ENCODE data around the gene CAPN11. TPM values are rescaled to one million over a fixed set of nuclear protein-coding genes. Genes with fewer than 3 reads are reported as not detected.

The CAPN11 gene
- polyA plus RNA-seq, 1 donor from 2014 or later, result not detected

DNA sequence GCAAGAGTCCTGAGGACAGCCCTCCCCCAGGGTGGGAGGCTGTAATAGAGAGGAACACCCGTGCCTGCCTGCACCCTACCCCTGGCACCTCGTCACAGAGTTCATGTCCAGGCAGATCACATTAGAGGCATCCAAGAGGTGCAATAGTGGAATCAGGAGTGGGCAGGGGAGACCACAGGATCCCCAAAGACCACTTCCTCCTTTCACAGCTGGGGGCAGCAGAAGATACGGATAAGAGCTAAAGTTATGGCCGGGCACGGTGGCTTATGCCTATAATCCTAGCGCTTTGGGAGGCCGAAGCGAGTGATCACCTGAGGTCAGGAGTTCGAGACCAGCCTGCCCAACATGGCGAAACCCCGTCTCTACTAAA, 1.5 kb upstream of the CAPN11 start:
- Histone ChIP-seq H3K9ac (ENCODE audit: low read length) (no peak overlapping the region), H2AFZ (ENCODE audit: low read depth, low read length) (no peak overlapping the region), H3K36me3 (ENCODE audit: insufficient read depth, low read length) (no peaks in the 10 kb centered on the region), H3K9me3 (ENCODE audit: low read length) (no peaks in the 10 kb centered on the region), H3K27ac (ENCODE audit: low read length) (no peak overlapping the region), H3K79me2 (replicated peaks; ENCODE audit: insufficient read depth, low read length) (no peaks in the 10 kb centered on the region), H3K9me2 (ENCODE audit: insufficient read depth, low read length) (no peaks in the 10 kb centered on the region), H3K27me3 (ENCODE audit: insufficient read depth, low read depth, low read length) (no peaks in the 10 kb centered on the region), H3K4me3 (ENCODE audit: low read length) (no peak overlapping the region), H3K4me2 (ENCODE audit: low read length) (no peak overlapping the region), H3F3A (ENCODE audit: insufficient read depth, low read length, poor library complexity, severe bottlenecking) (no peaks in the 10 kb centered on the region), H4K20me1 (ENCODE audit: insufficient read depth) (no peaks in the 10 kb centered on the region)
- no peak for TF ChIP-seq MXI1 (conservative IDR thresholded peaks at IDR 0.05; ENCODE audit: poor library complexity, severe bottlenecking)
- TF ChIP-seq EP300 (conservative IDR thresholded peaks at IDR 0.05; ENCODE audit: poor library complexity, severe bottlenecking), result no peak
- no peak for TF ChIP-seq EZH2 (IDR thresholded peaks at IDR 0.05; ENCODE audit: borderline replicate concordance, insufficient read depth, low read length, poor library complexity, severe bottlenecking)
- TF ChIP-seq TAF1 (IDR thresholded peaks at IDR 0.05; ENCODE audit: low read depth), result no peak
- no peak for TF ChIP-seq SMC3 (conservative IDR thresholded peaks at IDR 0.05; ENCODE audit: poor library complexity)
- TF ChIP-seq POLR2AphosphoS5 (IDR thresholded peaks at IDR 0.05), result no peak
- TF ChIP-seq RAD21 (conservative IDR thresholded peaks at IDR 0.05), result no peak
- TF ChIP-seq, protein P1, sequence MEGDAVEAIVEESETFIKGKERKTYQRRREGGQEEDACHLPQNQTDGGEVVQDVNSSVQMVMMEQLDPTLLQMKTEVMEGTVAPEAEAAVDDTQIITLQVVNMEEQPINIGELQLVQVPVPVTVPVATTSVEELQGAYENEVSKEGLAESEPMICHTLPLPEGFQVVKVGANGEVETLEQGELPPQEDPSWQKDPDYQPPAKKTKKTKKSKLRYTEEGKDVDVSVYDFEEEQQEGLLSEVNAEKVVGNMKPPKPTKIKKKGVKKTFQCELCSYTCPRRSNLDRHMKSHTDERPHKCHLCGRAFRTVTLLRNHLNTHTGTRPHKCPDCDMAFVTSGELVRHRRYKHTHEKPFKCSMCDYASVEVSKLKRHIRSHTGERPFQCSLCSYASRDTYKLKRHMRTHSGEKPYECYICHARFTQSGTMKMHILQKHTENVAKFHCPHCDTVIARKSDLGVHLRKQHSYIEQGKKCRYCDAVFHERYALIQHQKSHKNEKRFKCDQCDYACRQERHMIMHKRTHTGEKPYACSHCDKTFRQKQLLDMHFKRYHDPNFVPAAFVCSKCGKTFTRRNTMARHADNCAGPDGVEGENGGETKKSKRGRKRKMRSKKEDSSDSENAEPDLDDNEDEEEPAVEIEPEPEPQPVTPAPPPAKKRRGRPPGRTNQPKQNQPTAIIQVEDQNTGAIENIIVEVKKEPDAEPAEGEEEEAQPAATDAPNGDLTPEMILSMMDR (IDR thresholded peaks at IDR 0.05; ENCODE audit: poor library complexity, severe bottlenecking), result no peak
- TF ChIP-seq, protein P2, sequence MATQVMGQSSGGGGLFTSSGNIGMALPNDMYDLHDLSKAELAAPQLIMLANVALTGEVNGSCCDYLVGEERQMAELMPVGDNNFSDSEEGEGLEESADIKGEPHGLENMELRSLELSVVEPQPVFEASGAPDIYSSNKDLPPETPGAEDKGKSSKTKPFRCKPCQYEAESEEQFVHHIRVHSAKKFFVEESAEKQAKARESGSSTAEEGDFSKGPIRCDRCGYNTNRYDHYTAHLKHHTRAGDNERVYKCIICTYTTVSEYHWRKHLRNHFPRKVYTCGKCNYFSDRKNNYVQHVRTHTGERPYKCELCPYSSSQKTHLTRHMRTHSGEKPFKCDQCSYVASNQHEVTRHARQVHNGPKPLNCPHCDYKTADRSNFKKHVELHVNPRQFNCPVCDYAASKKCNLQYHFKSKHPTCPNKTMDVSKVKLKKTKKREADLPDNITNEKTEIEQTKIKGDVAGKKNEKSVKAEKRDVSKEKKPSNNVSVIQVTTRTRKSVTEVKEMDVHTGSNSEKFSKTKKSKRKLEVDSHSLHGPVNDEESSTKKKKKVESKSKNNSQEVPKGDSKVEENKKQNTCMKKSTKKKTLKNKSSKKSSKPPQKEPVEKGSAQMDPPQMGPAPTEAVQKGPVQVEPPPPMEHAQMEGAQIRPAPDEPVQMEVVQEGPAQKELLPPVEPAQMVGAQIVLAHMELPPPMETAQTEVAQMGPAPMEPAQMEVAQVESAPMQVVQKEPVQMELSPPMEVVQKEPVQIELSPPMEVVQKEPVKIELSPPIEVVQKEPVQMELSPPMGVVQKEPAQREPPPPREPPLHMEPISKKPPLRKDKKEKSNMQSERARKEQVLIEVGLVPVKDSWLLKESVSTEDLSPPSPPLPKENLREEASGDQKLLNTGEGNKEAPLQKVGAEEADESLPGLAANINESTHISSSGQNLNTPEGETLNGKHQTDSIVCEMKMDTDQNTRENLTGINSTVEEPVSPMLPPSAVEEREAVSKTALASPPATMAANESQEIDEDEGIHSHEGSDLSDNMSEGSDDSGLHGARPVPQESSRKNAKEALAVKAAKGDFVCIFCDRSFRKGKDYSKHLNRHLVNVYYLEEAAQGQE (IDR thresholded peaks at IDR 0.05; ENCODE audit: borderline replicate concordance), result no peak

GRCh38 chr6:44161997-44162338, 3.3 kb downstream of the CAPN11 start:
- Histone ChIP-seq H3K4me2 (ENCODE audit: low read length) (no peak overlapping the region), H3K9ac (ENCODE audit: low read length) (no peak overlapping the region), H3K9me2 (ENCODE audit: insufficient read depth, low read length) (no peaks in the 10 kb centered on the region), H4K20me1 (ENCODE audit: insufficient read depth) (no peaks in the 10 kb centered on the region), H3K9me3 (ENCODE audit: low read length) (no peaks in the 10 kb centered on the region), H3K79me2 (replicated peaks; ENCODE audit: insufficient read depth, low read length) (no peaks in the 10 kb centered on the region), H3K27me3 (ENCODE audit: insufficient read depth, low read depth, low read length) (no peaks in the 10 kb centered on the region), H3K4me3 (ENCODE audit: low read length) (no peak overlapping the region), H3F3A (ENCODE audit: insufficient read depth, low read length, poor library complexity, severe bottlenecking) (no peaks in the 10 kb centered on the region), H3K27ac (ENCODE audit: low read length) (no peak overlapping the region), H2AFZ (ENCODE audit: low read depth, low read length) (no peak overlapping the region), H3K36me3 (ENCODE audit: insufficient read depth, low read length) (no peaks in the 10 kb centered on the region)
- TF ChIP-seq, protein P2 (IDR thresholded peaks at IDR 0.05; ENCODE audit: borderline replicate concordance), result no peak
- TF ChIP-seq EP300 (conservative IDR thresholded peaks at IDR 0.05; ENCODE audit: poor library complexity, severe bottlenecking), result no peak
- TF ChIP-seq, protein P1 (IDR thresholded peaks at IDR 0.05; ENCODE audit: poor library complexity, severe bottlenecking), result no peak
- no peak for TF ChIP-seq RAD21 (conservative IDR thresholded peaks at IDR 0.05)
- TF ChIP-seq POLR2AphosphoS5 (IDR thresholded peaks at IDR 0.05), result no peak
- no peak for TF ChIP-seq TAF1 (IDR thresholded peaks at IDR 0.05; ENCODE audit: low read depth)
- TF ChIP-seq EZH2 (IDR thresholded peaks at IDR 0.05; ENCODE audit: borderline replicate concordance, insufficient read depth, low read length, poor library complexity, severe bottlenecking), result no peak
- no peak for TF ChIP-seq MXI1 (conservative IDR thresholded peaks at IDR 0.05; ENCODE audit: poor library complexity, severe bottlenecking)
- TF ChIP-seq SMC3 (conservative IDR thresholded peaks at IDR 0.05; ENCODE audit: poor library complexity), result no peak

All from neural cell (in vitro differentiated cells).